A549 treated with GW870086 at 1 μM for 4 hours (cell line): ENCODE results near the gene CNNM1. TPM values are rescaled to one million over a fixed set of nuclear protein-coding genes. Genes with fewer than 3 reads are reported as not detected.

Experiments used
- total RNA-seq: library from RNA; stranded (reverse); fragments of 200-300 nt; extraction: Qiagen RNA extraction; gene quantifications from 5 replicates; pipeline ENCODE4 v1.2.3, GENCODE V29; 2022; ENCODE audit warnings: low read depth

CNNM1 gene
- 24.0 to 32.5 TPM (median 30.1 TPM) in 5 replicates for total RNA-seq

GRCh38 chr10:99329304-99329553, at the start of gene CNNM1:
Gene CNNM1 (plus strand): TSS chr10:99329356. CDS start chr10:99329388, 32 bp downstream.

GRCh38 chr10:99430451-99431189, 101.5 kb downstream of the CNNM1 start, which contains the start of gene GOT1:
Gene GOT1 (minus strand): TSS chr10:99430624. CDS start chr10:99430565, 59 bp downstream.

Other genes starting within 250 kb of the CNNM1 start
- gene HPSE2, start 93.5 kb upstream of the CNNM1 start, total RNA-seq: not detected in 5 replicates
- 31.8 to 39.8 TPM (median 35.2 TPM) in 5 replicates for gene GOT1, start 101.3 kb downstream of the CNNM1 start, total RNA-seq
- 0.07 to 0.08 TPM (median 0.08 TPM) in 3 of 5 replicates, not detected in the others for gene NKX2-3, start 203.6 kb downstream of the CNNM1 start, total RNA-seq